ENCODE data around the gene KRTAP4-2.

- TF ChIP-seq CTCF (IDR thresholded peaks at IDR 0.05; ENCODE audit: insufficient read depth, low read length) (no peak), POLR2AphosphoS5 (IDR thresholded peaks at IDR 0.05; ENCODE audit: low read depth) (no peak), GABPA (IDR thresholded peaks at IDR 0.05; ENCODE audit: low read depth) (no peak), REST (IDR thresholded peaks at IDR 0.05; ENCODE audit: insufficient replicate concordance, low read depth) (no peak)
These were observed 33.2 kb downstream of the KRTAP4-2 start for GRCh38 chr17:41144846-41145245.
